Stomach (tissue), 9 donors: Measurements from ENCODE around the gene BLCAP. TPM values are rescaled to one million over a fixed set of nuclear protein-coding genes. Genes with fewer than 3 reads are reported as not detected.

ENCODE experiments used
- DNase-seq, 2 donors: peaks; one replicate each; pipeline versions ENCODE4 v3.0.0 to v3.0.0-alpha.2; 2013 to 2019
- H3K27ac ChIP-seq, 5 donors: fragments of 200-600 bp in 4 of 5; sonication (generic) in 4 of 5; one replicate each; pipeline ENCODE4 v1.5.1; 2013 to 2019; ENCODE audit warnings: mild to moderate bottlenecking in 1 of 5, moderate library complexity in 1 of 5
- H3K27me3 ChIP-seq, 3 donors: fragments of 200-600 bp; sonication (generic); one replicate each; pipeline ENCODE4 v1.5.1; 2017 to 2019; ENCODE audit warnings: mixed run types in 1 of 3
- H3K36me3 ChIP-seq, 4 donors: fragments of 200-600 bp; sonication (generic); 1 replicate in 3 of 4; 2 replicates in 1 of 4; pipeline ENCODE4 v1.5.1; 2016 to 2019
- H3K4me1 ChIP-seq, 4 donors: fragments of 200-600 bp; sonication (generic); one replicate each; pipeline ENCODE4 v1.5.1; 2016 to 2019
- H3K4me3 ChIP-seq, 4 donors: fragments of 200-600 bp; sonication (generic) in 3 of 4; one replicate each; pipeline ENCODE4 v1.5.1; 2016 to 2019; ENCODE audit warnings: mild to moderate bottlenecking in 1 of 4
- H3K9me3 ChIP-seq, 4 donors: fragments of 200-600 bp; sonication (generic); one replicate each; pipeline ENCODE4 v1.5.1; 2016 to 2019
- CTCF ChIP-seq, 7 experiments: fragments of 450-650 bp in 4 of 7; fragments of 200-600 bp in 3 of 7; sonication (generic) in 3 of 7; IDR thresholded peaks; one replicate each; pipeline ENCODE4 v1.5.1; 2016 to 2019; ENCODE audit warnings: antibody characterized with exemption in 7 of 7, control low read depth in 2 of 7, mild to moderate bottlenecking in 1 of 7
- EP300 ChIP-seq: sonication (generic); formaldehyde crosslinking; IDR thresholded peaks from one replicate; pipeline ENCODE4 v1.6.1; 2017; ENCODE audit warnings: antibody characterized with exemption
- POLR2A ChIP-seq, 4 donors: fragments of 450-650 bp; IDR thresholded peaks; one replicate each; pipeline ENCODE4 v1.6.1; 2016; ENCODE audit warnings: antibody characterized with exemption in 4 of 4, control low read depth in 2 of 4, mild to moderate bottlenecking in 1 of 4, moderate library complexity in 1 of 4
- POLR2AphosphoS5 ChIP-seq, 3 donors: sonication (generic); formaldehyde crosslinking; IDR thresholded peaks; one replicate each; pipeline ENCODE4 v1.6.1; 2016; ENCODE audit warnings: antibody characterized with exemption in 3 of 3
- WGBS, 5 donors: extraction: QIAGEN DNeasy Blood & Tissue Kit in 3 of 5; methylation state at CpG; one replicate each; pipeline versions ENCODE4 v1.1.5 to v1.1.7; 2013 to 2018; 5-methylcytosine and 5-hydroxymethylcytosine counted together
- intact Hi-C: fragments of 100-400 bp; cut with DNase I; formaldehyde crosslinking; loops from one replicate; pipeline ENCODE4 v1.15.1; 2023; ENCODE audit warnings: low total_unique reads
- polyA plus RNA-seq, 3 donors: library from polyadenylated mRNA; stranded (reverse); fragments of 200-250 nt; gene quantifications; one replicate each; pipeline ENCODE4 v1.2.3, GENCODE V29; 2013
- total RNA-seq, 5 donors: library from RNA; depleted of rRNA; stranded (reverse); fragments of >200 nt; gene quantifications; one replicate each; pipeline versions ENCODE4 v1.1.0 to v1.2.3, GENCODE V29; 2014 to 2016
- donor health status: healthy with polysubstance abuse.
- donor health status: Bipolar disorder and iron deficiency.
- donor health status: healthy.

The BLCAP gene
- total and polyA plus RNA-seq, 8 donors: 12.5 to 84.4 (median 46.6) TPM

GRCh38 chr20:37480919-37481318, 46.8 kb downstream of the BLCAP start:
- H3K36me3 ChIP-seq: no peaks in the 10 kb centered on the region
- WGBS, 5 donors: 67 to 82% (median 72%) methylated on average over 1 of the region's 1 CpG
- no peak overlapping the region for H3K27ac ChIP-seq
- no peaks in the 10 kb centered on the region for H3K4me1 ChIP-seq
- peaks cover 0 to 5% (median 0%) of the 10 kb centered on the region in 3 donors for H3K27me3 ChIP-seq
- no peak for DNase-seq
- intact Hi-C loops: no loop called here
- H3K4me3 ChIP-seq: no peak overlapping the region
- no peak for TF ChIP-seq EP300
- TF ChIP-seq POLR2AphosphoS5 (IDR thresholded peaks at IDR 0.05): no peak
- no peak for TF ChIP-seq POLR2A (IDR thresholded peaks at IDR 0.05)
- no peak for TF ChIP-seq CTCF (IDR thresholded peaks at IDR 0.05)
- no peaks in the 10 kb centered on the region for H3K9me3 ChIP-seq

GRCh38 chr20:37479925-37480691, 47.6 kb downstream of the BLCAP start:
- Histone ChIP-seq H3K27ac (no peak overlapping the region), H3K4me1 (no peaks in the 10 kb centered on the region), H3K36me3 (no peaks in the 10 kb centered on the region), H3K27me3 (peaks cover 0 to 5% (median 0%) of the 10 kb centered on the region in 3 donors), H3K9me3 (peaks cover 0 to 4% (median 0%) of the 10 kb centered on the region in 4 donors), H3K4me3 (no peak overlapping the region)
- 83 to 93% (median 88%) methylated on average over 9 of the region's 9 CpGs for WGBS, 5 donors
- intact Hi-C loops: no loop called here
- DNase-seq: no peak
- TF ChIP-seq POLR2A (IDR thresholded peaks at IDR 0.05) (no peak), CTCF (IDR thresholded peaks at IDR 0.05) (no peak), EP300 (no peak), POLR2AphosphoS5 (IDR thresholded peaks at IDR 0.05) (no peak)

GRCh38 chr20:37479266-37479665, 48.4 kb downstream of the BLCAP start:
- Histone ChIP-seq H3K4me3 (no peak overlapping the region), H3K36me3 (no peaks in the 10 kb centered on the region), H3K27ac (no peak overlapping the region), H3K9me3 (peaks cover 0 to 4% (median 0%) of the 10 kb centered on the region in 4 donors), H3K27me3 (peaks cover 0 to 5% (median 0%) of the 10 kb centered on the region in 3 donors), H3K4me1 (no peaks in the 10 kb centered on the region)
- intact Hi-C loops: no loop called here
- 64 to 75% (median 70%) methylated on average over 6 of the region's 6 CpGs for WGBS, 5 donors
- TF ChIP-seq EP300 (no peak), CTCF (IDR thresholded peaks at IDR 0.05) (no peak), POLR2A (IDR thresholded peaks at IDR 0.05) (no peak), POLR2AphosphoS5 (IDR thresholded peaks at IDR 0.05) (no peak)
- DNase-seq: peak in 1 of 2 donors; percentile 15

GRCh38 chr20:37477041-37477440, 50.6 kb downstream of the BLCAP start:
- intact Hi-C loops: no loop called here
- WGBS, 5 donors: 49 to 72% (median 57%) methylated on average over 3 of the region's 3 CpGs
- TF ChIP-seq POLR2AphosphoS5 (IDR thresholded peaks at IDR 0.05) (no peak), CTCF (IDR thresholded peaks at IDR 0.05) (no peak), EP300 (no peak), POLR2A (IDR thresholded peaks at IDR 0.05) (no peak)

More at GRCh38 chr20:37477041-37477440, 50.6 kb downstream of the BLCAP start:
- Histone ChIP-seq H3K27me3 (peaks cover 0 to 5% (median 0%) of the 10 kb centered on the region in 3 donors), H3K36me3 (no peaks in the 10 kb centered on the region), H3K9me3 (peaks cover 0 to 4% (median 0%) of the 10 kb centered on the region in 4 donors), H3K4me1 (no peaks in the 10 kb centered on the region), H3K27ac (no peak overlapping the region), H3K4me3 (no peak overlapping the region)
- DNase-seq: no peak
